Measurements from ENCODE around the gene TNS2. TPM values are rescaled to one million over a fixed set of nuclear protein-coding genes. Genes with fewer than 3 reads are reported as not detected.

The TNS2 gene
- total and polyA plus RNA-seq, 2 of the 13 experiments (the other 11 are each of a cell fraction or from before 2014, with no cell fraction given) = 8.9 to 20.4 TPM

GRCh38 chr12:53079226-53080117, 29.6 kb downstream of the TNS2 start, which contains the start of gene SPRYD3 (continued):
- TF ChIP-seq SRF (IDR thresholded peaks at IDR 0.05; ENCODE audit: low read depth, low read length) = no peak
- no peak for TF ChIP-seq MTF2 (CRISPR knock-in tag; IDR thresholded peaks at IDR 0.05; ENCODE audit: borderline replicate concordance)
- 0 out of 2 replicates have a peak, but pooled peaks have one; percentile 77 for TF ChIP-seq STAT5B (CRISPR knock-in tag; IDR thresholded peaks at IDR 0.05)
- TF ChIP-seq ZNF124 (CRISPR knock-in tag; IDR thresholded peaks at IDR 0.05) = peak; percentile 75
- TF ChIP-seq, protein P1, sequence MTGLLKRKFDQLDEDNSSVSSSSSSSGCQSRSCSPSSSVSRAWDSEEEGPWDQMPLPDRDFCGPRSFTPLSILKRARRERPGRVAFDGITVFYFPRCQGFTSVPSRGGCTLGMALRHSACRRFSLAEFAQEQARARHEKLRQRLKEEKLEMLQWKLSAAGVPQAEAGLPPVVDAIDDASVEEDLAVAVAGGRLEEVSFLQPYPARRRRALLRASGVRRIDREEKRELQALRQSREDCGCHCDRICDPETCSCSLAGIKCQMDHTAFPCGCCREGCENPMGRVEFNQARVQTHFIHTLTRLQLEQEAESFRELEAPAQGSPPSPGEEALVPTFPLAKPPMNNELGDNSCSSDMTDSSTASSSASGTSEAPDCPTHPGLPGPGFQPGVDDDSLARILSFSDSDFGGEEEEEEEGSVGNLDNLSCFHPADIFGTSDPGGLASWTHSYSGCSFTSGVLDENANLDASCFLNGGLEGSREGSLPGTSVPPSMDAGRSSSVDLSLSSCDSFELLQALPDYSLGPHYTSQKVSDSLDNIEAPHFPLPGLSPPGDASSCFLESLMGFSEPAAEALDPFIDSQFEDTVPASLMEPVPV (CRISPR knock-in tag; IDR thresholded peaks at IDR 0.05) = peak; percentile 16; the same call in 1 of the 2 replicates
- TF ChIP-seq, protein P2, sequence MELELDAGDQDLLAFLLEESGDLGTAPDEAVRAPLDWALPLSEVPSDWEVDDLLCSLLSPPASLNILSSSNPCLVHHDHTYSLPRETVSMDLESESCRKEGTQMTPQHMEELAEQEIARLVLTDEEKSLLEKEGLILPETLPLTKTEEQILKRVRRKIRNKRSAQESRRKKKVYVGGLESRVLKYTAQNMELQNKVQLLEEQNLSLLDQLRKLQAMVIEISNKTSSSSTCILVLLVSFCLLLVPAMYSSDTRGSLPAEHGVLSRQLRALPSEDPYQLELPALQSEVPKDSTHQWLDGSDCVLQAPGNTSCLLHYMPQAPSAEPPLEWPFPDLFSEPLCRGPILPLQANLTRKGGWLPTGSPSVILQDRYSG (CRISPR knock-in tag; IDR thresholded peaks at IDR 0.05) = no peak
- no peak for TF ChIP-seq SOX6 (IDR thresholded peaks at IDR 0.05)
- TF ChIP-seq SOX6 (CRISPR knock-in tag; IDR thresholded peaks at IDR 0.05) = peak; percentile 24; the same call in 1 of the 2 replicates
- no peak for TF ChIP-seq ZNF546 (CRISPR knock-in tag; conservative IDR thresholded peaks at IDR 0.05)
- no peak; the same call in 1 of the 2 replicates for TF ChIP-seq ZNF275 (CRISPR knock-in tag; IDR thresholded peaks at IDR 0.05; ENCODE audit: borderline replicate concordance)
- TF ChIP-seq GATAD2A (CRISPR knock-in tag; IDR thresholded peaks at IDR 0.05) = peak; percentile 37; the same call in 1 of the 2 replicates
- TF ChIP-seq ZFY (CRISPR knock-in tag; IDR thresholded peaks at IDR 0.05) = peak; percentile 82
- peak; percentile 70 for TF ChIP-seq ZNF777 (CRISPR knock-in tag; IDR thresholded peaks at IDR 0.05)
- peak; percentile 71; the same call in 1 of the 2 replicates for TF ChIP-seq ARID4A (CRISPR knock-in tag; IDR thresholded peaks at IDR 0.05; ENCODE audit: borderline replicate concordance)
- TF ChIP-seq, protein P3, sequence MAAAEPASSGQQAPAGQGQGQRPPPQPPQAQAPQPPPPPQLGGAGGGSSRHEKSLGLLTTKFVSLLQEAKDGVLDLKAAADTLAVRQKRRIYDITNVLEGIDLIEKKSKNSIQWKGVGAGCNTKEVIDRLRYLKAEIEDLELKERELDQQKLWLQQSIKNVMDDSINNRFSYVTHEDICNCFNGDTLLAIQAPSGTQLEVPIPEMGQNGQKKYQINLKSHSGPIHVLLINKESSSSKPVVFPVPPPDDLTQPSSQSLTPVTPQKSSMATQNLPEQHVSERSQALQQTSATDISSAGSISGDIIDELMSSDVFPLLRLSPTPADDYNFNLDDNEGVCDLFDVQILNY (CRISPR knock-in tag; conservative IDR thresholded peaks at IDR 0.05) = no peak; the same call in 1 of the 2 replicates
- TF ChIP-seq, protein P4, sequence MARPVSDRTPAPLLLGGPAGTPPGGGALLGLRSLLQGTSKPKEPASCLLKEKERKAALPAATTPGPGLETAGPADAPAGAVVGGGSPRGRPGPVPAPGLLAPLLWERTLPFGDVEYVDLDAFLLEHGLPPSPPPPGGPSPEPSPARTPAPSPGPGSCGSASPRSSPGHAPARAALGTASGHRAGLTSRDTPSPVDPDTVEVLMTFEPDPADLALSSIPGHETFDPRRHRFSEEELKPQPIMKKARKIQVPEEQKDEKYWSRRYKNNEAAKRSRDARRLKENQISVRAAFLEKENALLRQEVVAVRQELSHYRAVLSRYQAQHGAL (CRISPR knock-in tag; IDR thresholded peaks at IDR 0.05; ENCODE audit: not compliant biosample characterization) = no peak
- peak; percentile 29; the same call in 1 of the 2 replicates for TF ChIP-seq ZBTB38 (CRISPR knock-in tag; IDR thresholded peaks at IDR 0.05)
- TF ChIP-seq HCFC1 (IDR thresholded peaks at IDR 0.05; ENCODE audit: low read depth, low read length) = no peak
- TF ChIP-seq SMAD3 (CRISPR knock-in tag; IDR thresholded peaks at IDR 0.05) = peak; percentile 72; the same call in 1 of the 2 replicates

Data from HepG2 (cell line).